ENCODE data around the gene ERGIC1. TPM values are rescaled to one million over a fixed set of nuclear protein-coding genes. Genes with fewer than 3 reads are reported as not detected.
"Not testable (repeated sequence)": the region's sequence is repeated elsewhere in the genome, so short reads cannot be mapped to it uniquely, and the experiment has no call there.

Gene ERGIC1, protein sequence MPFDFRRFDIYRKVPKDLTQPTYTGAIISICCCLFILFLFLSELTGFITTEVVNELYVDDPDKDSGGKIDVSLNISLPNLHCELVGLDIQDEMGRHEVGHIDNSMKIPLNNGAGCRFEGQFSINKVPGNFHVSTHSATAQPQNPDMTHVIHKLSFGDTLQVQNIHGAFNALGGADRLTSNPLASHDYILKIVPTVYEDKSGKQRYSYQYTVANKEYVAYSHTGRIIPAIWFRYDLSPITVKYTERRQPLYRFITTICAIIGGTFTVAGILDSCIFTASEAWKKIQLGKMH
- 100 to 1,000 TPM; 173 to 191 TPM for total RNA-seq

DNA sequence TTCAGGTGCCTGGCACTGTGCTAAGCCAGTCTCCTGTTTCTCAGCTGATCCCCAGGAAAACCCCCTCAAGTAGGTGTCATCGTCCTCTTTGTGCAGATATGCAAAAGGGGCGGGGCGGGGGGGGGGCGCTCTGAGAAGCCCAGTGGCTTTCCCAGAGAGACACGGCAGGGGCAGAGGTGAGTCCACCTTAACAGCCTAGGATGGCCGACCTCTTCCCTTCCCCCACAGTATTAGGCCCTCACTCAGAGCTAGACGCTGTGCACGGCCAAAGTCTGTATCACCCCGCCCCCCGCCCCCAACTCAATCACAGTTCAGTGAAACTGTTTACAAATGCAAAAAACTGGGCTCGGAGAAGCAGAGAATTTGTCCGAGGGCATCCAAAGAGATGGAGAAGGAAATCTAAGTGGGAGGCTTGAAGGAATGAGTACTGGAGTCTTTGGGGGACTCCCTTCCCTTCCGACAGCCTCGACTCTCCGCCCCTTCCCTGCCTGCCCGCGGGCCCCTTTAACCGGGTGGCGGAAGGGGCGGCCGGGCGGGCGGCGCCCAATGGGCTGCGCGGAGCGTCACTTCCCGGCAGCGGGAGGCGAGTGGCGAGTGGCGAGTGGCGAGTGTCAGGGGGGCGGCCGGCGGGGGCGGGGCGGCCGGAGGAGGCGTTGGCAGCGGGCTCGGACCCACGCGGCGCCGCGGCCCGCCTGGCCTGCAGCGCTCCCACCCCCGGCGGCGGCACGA, at the start of gene ERGIC1:
Gene ERGIC1 (plus strand): TSS at position 566 of the 729 bp plus-strand sequence. CDS start 163 bp downstream, at position 729.
- peak; percentile 90 for DNase-seq
- no peaks in the 10 kb centered on the region for H3K27me3 ChIP-seq
- H3K9me3 ChIP-seq: no peaks in the 10 kb centered on the region
- intact Hi-C loops (cut with DNase I): no loop called here
- H3K36me3 ChIP-seq: no peaks in the 10 kb centered on the region
- peak within 1 kb of the TSS; percentile 80 to 95 for H3K9ac ChIP-seq (ENCODE audit: low read depth in 2 of 2, low read length in 2 of 2)
- H3K4me3 ChIP-seq: peak within 1 kb of the TSS; percentile 83
- H3K4me1 ChIP-seq: peaks cover 27% of the 10 kb centered on the region
- TF ChIP-seq, protein P1, sequence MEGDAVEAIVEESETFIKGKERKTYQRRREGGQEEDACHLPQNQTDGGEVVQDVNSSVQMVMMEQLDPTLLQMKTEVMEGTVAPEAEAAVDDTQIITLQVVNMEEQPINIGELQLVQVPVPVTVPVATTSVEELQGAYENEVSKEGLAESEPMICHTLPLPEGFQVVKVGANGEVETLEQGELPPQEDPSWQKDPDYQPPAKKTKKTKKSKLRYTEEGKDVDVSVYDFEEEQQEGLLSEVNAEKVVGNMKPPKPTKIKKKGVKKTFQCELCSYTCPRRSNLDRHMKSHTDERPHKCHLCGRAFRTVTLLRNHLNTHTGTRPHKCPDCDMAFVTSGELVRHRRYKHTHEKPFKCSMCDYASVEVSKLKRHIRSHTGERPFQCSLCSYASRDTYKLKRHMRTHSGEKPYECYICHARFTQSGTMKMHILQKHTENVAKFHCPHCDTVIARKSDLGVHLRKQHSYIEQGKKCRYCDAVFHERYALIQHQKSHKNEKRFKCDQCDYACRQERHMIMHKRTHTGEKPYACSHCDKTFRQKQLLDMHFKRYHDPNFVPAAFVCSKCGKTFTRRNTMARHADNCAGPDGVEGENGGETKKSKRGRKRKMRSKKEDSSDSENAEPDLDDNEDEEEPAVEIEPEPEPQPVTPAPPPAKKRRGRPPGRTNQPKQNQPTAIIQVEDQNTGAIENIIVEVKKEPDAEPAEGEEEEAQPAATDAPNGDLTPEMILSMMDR (IDR thresholded peaks at IDR 0.05): no peak
- H3K27ac ChIP-seq: peak within 1 kb of the TSS; percentile 86

DNA sequence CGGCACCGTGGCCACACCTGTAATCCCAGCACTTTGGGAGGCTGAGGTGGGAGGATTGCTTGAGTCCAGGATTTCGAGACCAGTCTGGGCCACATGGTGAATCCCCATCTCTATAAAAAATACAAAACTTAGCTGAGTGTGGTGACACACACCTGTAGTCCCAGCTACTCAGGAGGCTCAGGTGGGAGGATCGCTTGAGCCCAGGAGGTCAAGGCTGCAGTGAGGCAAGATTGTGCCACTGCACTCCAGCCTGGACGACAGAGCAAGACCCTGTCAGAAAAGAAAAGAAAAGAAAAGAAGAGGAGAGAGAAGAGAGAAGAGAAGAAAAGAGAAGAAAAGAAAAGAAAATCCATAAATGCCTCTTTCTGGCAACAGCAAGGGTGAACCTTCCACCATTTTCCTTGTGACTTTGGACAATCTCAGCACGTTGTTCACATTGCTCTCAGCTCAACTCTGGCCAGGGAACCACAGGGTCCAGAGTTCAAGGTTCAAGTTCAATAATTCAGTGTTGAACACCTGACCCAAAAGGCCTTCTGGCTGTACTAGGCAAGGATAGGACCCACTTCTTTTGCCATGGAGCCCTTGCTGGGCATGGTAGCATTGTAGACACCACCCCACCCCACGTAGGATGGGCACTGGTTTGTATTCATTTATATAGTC, 48.5 kb upstream of the ERGIC1 start:
- no peak for DNase-seq
- no peaks in the 10 kb centered on the region for H3K9me3 ChIP-seq
- H3K4me3 ChIP-seq: no peak overlapping the region
- H3K27ac ChIP-seq: no peak overlapping the region
- peaks cover 9% of the 10 kb centered on the region for H3K4me1 ChIP-seq
- no peaks in the 10 kb centered on the region for H3K27me3 ChIP-seq
- no peak overlapping the region for H3K9ac ChIP-seq (ENCODE audit: low read depth in 2 of 2, low read length in 2 of 2)
- intact Hi-C loops (cut with DNase I): no loop called here
- TF ChIP-seq, protein P1 (IDR thresholded peaks at IDR 0.05): no peak
- no peaks in the 10 kb centered on the region for H3K36me3 ChIP-seq

DNA sequence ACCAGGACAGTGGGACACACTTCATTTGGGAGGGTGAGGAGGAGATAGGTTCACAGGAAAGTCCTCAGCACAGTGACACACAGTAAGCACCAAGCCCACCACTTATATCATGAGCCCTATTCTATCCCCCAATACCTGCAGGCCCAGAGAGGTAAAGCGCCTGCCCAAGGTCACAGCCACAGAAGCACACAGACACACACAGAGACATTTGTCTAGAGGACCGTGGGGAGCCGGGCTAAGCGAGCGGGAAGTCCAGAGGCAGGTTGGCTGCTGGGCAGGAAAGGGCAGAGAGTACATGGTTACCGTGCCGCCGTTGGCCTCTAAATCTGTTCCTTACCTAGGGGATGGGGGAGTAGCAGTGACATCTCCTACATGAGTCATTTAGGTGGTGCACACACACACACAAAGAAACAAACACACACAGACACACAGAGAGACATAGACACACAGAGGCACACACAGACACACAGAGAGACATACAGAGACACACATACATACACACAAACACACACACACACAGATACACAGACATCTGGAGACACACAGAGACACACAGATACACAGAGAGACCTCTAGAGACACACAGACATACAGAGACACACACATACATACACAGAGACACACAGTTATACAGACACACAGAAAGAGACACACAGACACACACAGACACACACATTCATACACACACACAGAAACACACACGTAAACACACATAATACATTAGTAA, 47.2 kb upstream of the ERGIC1 start:
- Histone ChIP-seq H3K4me3 (no peak overlapping the region), H3K27ac (no peak overlapping the region), H3K4me1 (peaks cover 9% of the 10 kb centered on the region), H3K9ac (ENCODE audit: low read depth in 2 of 2, low read length in 2 of 2) (no peak overlapping the region), H3K9me3 (no peaks in the 10 kb centered on the region), H3K36me3 (no peaks in the 10 kb centered on the region), H3K27me3 (no peaks in the 10 kb centered on the region)
- intact Hi-C loops (cut with DNase I): no loop called here
- no peak for DNase-seq
- TF ChIP-seq, protein P1 (IDR thresholded peaks at IDR 0.05): no peak

DNA sequence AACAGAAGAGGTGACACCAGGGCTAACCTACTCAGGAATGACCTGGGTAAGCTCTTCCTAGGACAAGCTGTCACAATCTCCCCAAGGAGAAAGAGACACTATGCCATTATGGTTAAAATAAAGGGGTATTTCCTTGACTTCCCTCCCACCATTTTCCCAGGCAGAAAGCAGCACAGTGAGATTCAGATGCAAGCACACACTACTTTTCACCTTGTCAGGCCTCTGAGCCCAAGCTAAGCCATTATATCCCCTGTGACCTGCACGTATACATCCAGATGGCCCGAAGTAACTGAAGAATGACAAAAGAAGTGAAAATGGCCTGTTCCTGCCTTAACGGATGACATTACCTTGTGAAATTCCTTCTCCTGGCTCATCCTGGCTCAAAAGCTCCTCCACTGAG, 46.5 kb upstream of the ERGIC1 start:
- H3K9me3 ChIP-seq; H3K27ac ChIP-seq; DNase-seq; H3K4me1 ChIP-seq; H3K4me3 ChIP-seq; H3K36me3 ChIP-seq; intact Hi-C loops (cut with DNase I); H3K9ac ChIP-seq (ENCODE audit: low read depth in 2 of 2, low read length in 2 of 2); H3K27me3 ChIP-seq: not testable (repeated sequence)

DNA sequence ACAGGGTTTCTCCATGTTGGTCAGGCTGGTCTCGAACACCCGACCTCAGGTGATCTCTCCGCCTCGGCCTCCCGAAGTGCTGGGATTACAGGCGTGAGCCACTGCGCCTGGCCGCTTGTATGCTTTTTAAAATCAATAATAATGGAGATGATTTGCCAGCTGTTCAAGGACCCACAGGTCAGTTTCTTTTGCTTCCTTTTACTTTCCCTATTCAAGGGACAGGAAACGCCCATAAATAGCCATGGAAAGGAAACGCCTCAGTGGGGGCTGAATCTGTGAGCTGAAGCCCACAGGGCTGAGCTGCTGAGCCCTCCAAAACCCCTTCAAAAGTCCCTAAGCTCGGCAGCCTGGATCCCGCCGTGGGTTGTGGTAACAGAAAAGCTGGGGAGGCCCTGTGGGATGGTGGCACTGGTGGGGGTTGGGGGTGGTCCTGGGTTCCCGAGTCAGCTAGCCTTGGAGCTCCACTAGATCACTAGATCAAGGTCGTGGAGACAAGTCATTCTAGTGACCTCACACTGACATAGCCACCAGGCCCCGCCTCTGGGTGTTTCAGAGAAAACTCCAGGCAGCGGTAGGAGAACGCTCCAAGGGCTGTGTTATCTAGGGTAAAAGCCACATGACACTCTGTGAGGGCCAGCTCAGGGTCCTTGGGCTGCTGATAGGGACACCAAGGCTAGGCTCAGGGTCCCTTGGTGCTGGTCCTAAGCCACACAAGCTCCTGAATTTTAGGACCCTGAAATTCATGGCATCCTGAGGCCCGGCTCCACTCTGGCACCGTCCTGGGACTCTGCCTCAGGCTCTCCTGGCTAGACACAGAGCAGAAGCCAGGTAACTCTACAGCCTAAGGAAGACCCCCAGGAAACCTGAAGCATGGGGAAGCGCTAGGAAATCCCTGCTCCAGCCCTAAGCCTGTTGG, 45.0 kb upstream of the ERGIC1 start:
- peaks cover 9% of the 10 kb centered on the region for H3K4me1 ChIP-seq
- H3K27ac ChIP-seq: peak overlapping the region; percentile 72
- no peaks in the 10 kb centered on the region for H3K9me3 ChIP-seq
- no peak overlapping the region for H3K4me3 ChIP-seq
- TF ChIP-seq, protein P1 (IDR thresholded peaks at IDR 0.05): no peak
- H3K27me3 ChIP-seq: no peaks in the 10 kb centered on the region
- peak; percentile 83 for DNase-seq
- H3K9ac ChIP-seq (ENCODE audit: low read depth in 2 of 2, low read length in 2 of 2): peak overlapping the region; percentile 37 to 64
- no peaks in the 10 kb centered on the region for H3K36me3 ChIP-seq
- intact Hi-C loops (cut with DNase I): no loop called here
